K562 (cell line): ENCODE data around the gene BEST1. TPM values are rescaled to one million over a fixed set of nuclear protein-coding genes. Genes with fewer than 3 reads are reported as not detected.

ENCODE experiments used
- BCL6 ChIP-seq: fragments of 250-450 bp; sonication (Bioruptor Pico); IDR thresholded peaks from 2 replicates; pipeline ENCODE4 v1.4.0; 2020
- DEAF1 ChIP-seq: fragments of 450-650 bp; formaldehyde crosslinking; IDR thresholded peaks from 2 replicates; pipeline ENCODE4 v1.4.0; 2020; ENCODE audit warnings: mild to moderate bottlenecking, moderate library complexity
- ELF2 ChIP-seq: fragments of 250-450 bp; sonication (Bioruptor Pico); IDR thresholded peaks from 2 replicates; pipeline ENCODE4 v1.5.0; 2021; ENCODE audit warnings: mild to moderate bottlenecking
- EP300 ChIP-seq: IDR thresholded peaks from 2 replicates; pipeline ENCODE4 v1.6.1; 2012; ENCODE audit warnings: low read length, improper control_type of control experiment
- HCFC1 ChIP-seq: IDR thresholded peaks from 2 replicates; pipeline ENCODE4 v1.6.1; 2012; ENCODE audit warnings: low read depth, low read length, improper control_type of control experiment
- JUND ChIP-seq, 2 experiments: IDR thresholded peaks; 2 replicates in 1 of 2; 3 replicates in 1 of 2; pipeline ENCODE4 v1.6.1; 2011; ENCODE audit warnings: borderline replicate concordance in 2 of 2, low read depth in 2 of 2, low read length in 2 of 2, improper control_type of control experiment in 1 of 2, missing biosample characterization in 1 of 2, missing genetic modification characterization in 1 of 2, missing genetic modification reagents in 1 of 2
- KDM4B ChIP-seq, 2 experiments: fragments of 450-650 bp in 1 of 2; sonication (generic) in 1 of 2; IDR thresholded peaks; 2 replicates each; pipeline ENCODE4 v1.6.1; 2016 to 2017; ENCODE audit warnings: borderline replicate concordance in 2 of 2, antibody characterized with exemption in 1 of 2, low read depth in 1 of 2, mild to moderate bottlenecking in 1 of 2
- L3MBTL2 ChIP-seq: fragments of 450-650 bp; IDR thresholded peaks from 2 replicates; pipeline ENCODE4 v1.6.1; 2016; ENCODE audit warnings: mild to moderate bottlenecking, moderate library complexity
- LCOR ChIP-seq: sonication (generic); formaldehyde crosslinking; IDR thresholded peaks from 2 replicates; pipeline ENCODE4 v1.8.0; 2022; ENCODE audit warnings: mild to moderate bottlenecking, missing genetic modification reagents
- MED1 ChIP-seq: sonication (generic); formaldehyde crosslinking; IDR thresholded peaks from 2 replicates; pipeline ENCODE4 v1.8.1; 2023; ENCODE audit warnings: missing genetic modification reagents, borderline replicate concordance
- MIER1 ChIP-seq: fragments of 450-650 bp; IDR thresholded peaks from 2 replicates; pipeline ENCODE4 v1.6.1; 2016; ENCODE audit warnings: antibody characterized with exemption, mild to moderate bottlenecking, low read depth
- NCOA6 ChIP-seq: fragments of 450-650 bp; IDR thresholded peaks from 2 replicates; pipeline ENCODE4 v1.6.1; 2017; ENCODE audit warnings: mild to moderate bottlenecking
- PHB ChIP-seq: fragments of 250-450 bp; sonication (Bioruptor Pico); IDR thresholded peaks from 2 replicates; pipeline ENCODE4 v1.5.0; 2021
- POLR2B ChIP-seq: fragments of 450-650 bp; IDR thresholded peaks from 2 replicates; pipeline ENCODE4 v1.6.1; 2018; ENCODE audit warnings: low read depth; ENCODE audit not compliant: partially characterized antibody
- POLR3A ChIP-seq: IDR thresholded peaks from 2 replicates; pipeline ENCODE4 v1.6.1; 2011; ENCODE audit warnings: borderline replicate concordance, mild to moderate bottlenecking, moderate library complexity; ENCODE audit not compliant: insufficient read length, insufficient read depth; ENCODE audit errors: extremely low read depth
- PPARD ChIP-seq: fragments of 250-450 bp; sonication (Bioruptor Pico); IDR thresholded peaks from 2 replicates; pipeline ENCODE4 v1.8.0; 2022; ENCODE audit warnings: inconsistent platforms, mild to moderate bottlenecking, moderate library complexity
- STAG1 ChIP-seq: sonication (generic); formaldehyde crosslinking; IDR thresholded peaks from 2 replicates; pipeline ENCODE4 v1.5.0; 2020; ENCODE audit warnings: missing genetic modification reagents, borderline replicate concordance
- STAT6 ChIP-seq: sonication (generic); formaldehyde crosslinking; IDR thresholded peaks from 2 replicates; pipeline ENCODE4 v1.8.1; 2023; ENCODE audit warnings: mild to moderate bottlenecking, missing genetic modification reagents
- TAF7 ChIP-seq: fragments of 450-650 bp; IDR thresholded peaks from 2 replicates; pipeline ENCODE4 v1.6.1; 2016; ENCODE audit warnings: missing genetic modification characterization, missing compliant biosample characterization
- ZBTB34 ChIP-seq: fragments of 250-450 bp; sonication (Bioruptor Pico); IDR thresholded peaks from 2 replicates; pipeline ENCODE4 v1.8.0; 2021; ENCODE audit warnings: mild to moderate bottlenecking, moderate library complexity
- ZFP1 ChIP-seq: fragments of 450-650 bp; formaldehyde crosslinking; IDR thresholded peaks from 2 replicates; pipeline ENCODE4 v1.4.0; 2020; ENCODE audit warnings: mild to moderate bottlenecking, mixed read lengths
- ZNF24 ChIP-seq: fragments of 450-650 bp; IDR thresholded peaks from 2 replicates; pipeline ENCODE4 v1.6.1; 2016
- ZNF311 ChIP-seq: fragments of 250-450 bp; sonication (Bioruptor Pico); IDR thresholded peaks from 2 replicates; pipeline ENCODE4 v1.4.0; 2020; ENCODE audit warnings: mild to moderate bottlenecking, moderate library complexity
- ZNF79 ChIP-seq: fragments of 250-450 bp; sonication (Bioruptor Pico); IDR thresholded peaks from 2 replicates; pipeline ENCODE4 v1.4.0; 2020; ENCODE audit warnings: low read depth, mild to moderate bottlenecking, moderate library complexity
- ZSCAN29 ChIP-seq: fragments of 450-650 bp; IDR thresholded peaks from 2 replicates; pipeline ENCODE4 v1.6.1; 2017
- polyA plus RNA-seq, 8 experiments: library from polyadenylated mRNA; depleted of rRNA in 4 of 8; stranded (reverse) in 5 of 8; unstranded in 3 of 8; fragments of >200 nt; fragmentation: Nextera tagmentation in 2 of 8; fragmentation: Illumina TruSeq in 1 of 8; extraction: Ambion mirVana in 2 of 8; extraction: Trizol in 1 of 8; gene quantifications; 2 replicates each; pipeline versions ENCODE4 v1.2.1 to v1.2.3, GENCODE V29; 2011 to 2014; ENCODE audit warnings: inconsistent platforms in 1 of 8, missing spikeins in 1 of 8
- total RNA-seq, 7 experiments: library from RNA; depleted of rRNA in 6 of 7; stranded (reverse); fragments of >200 nt in 6 of 7; fragmentation: Illumina TruSeq in 2 of 7; extraction: Trizol in 2 of 7; gene quantifications; 2 replicates each; pipeline versions ENCODE4 v1.2.1 to v1.2.3, GENCODE V29; 2011 to 2021; ENCODE audit warnings: low replicate concordance in 1 of 7

BEST1 gene
- total and polyA plus RNA-seq, 9 of the 15 experiments (the other 6 are each of a cell fraction or from before 2014, with no cell fraction given), result 0.07 to 1.3 (median 0.40) TPM

GRCh38 chr11:61947486-61948210 is 2.5 kb upstream of the BEST1 start (continued):
- TF ChIP-seq KDM4B (IDR thresholded peaks at IDR 0.05; ENCODE audit: borderline replicate concordance in 2 of 2, low read depth in 1 of 2) (no peak), ZNF79 (no peak), ZNF311 (CRISPR knock-in tag) (no peak), ELF2 (no peak), EP300 (no peak), NCOA6 (no peak), STAG1 (CRISPR knock-in tag) (peak; percentile 74; the same call in 1 of the 2 replicates), PPARD (CRISPR knock-in tag) (no peak), MIER1 (no peak), POLR3A (no peak), POLR2B (no peak), LCOR (CRISPR knock-in tag) (no peak), BCL6 (CRISPR knock-in tag) (no peak), ZNF24 (peak; percentile 52; the same call in 1 of the 2 replicates), ZBTB34 (CRISPR knock-in tag) (no peak), JUND (IDR thresholded peaks at IDR 0.05; ENCODE audit: borderline replicate concordance, low read depth, low read length) (peak; percentile 15; the same call in 1 of the 2 replicates), JUND (tag; IDR thresholded peaks at IDR 0.05; ENCODE audit: borderline replicate concordance, low read depth, low read length) (peak; percentile 59; the same call in 1 of the 3 replicates), L3MBTL2 (no peak), TAF7 (tag) (no peak), STAT6 (CRISPR knock-in tag) (no peak), HCFC1 (no peak), DEAF1 (CRISPR knock-in tag) (peak; percentile 98), ZFP1 (CRISPR knock-in tag) (no peak), ZSCAN29 (no peak), MED1 (CRISPR knock-in tag) (no peak), PHB (CRISPR knock-in tag) (no peak)
